Measurements from ENCODE around the gene SOCS1.

Gene SOCS1

DNA sequence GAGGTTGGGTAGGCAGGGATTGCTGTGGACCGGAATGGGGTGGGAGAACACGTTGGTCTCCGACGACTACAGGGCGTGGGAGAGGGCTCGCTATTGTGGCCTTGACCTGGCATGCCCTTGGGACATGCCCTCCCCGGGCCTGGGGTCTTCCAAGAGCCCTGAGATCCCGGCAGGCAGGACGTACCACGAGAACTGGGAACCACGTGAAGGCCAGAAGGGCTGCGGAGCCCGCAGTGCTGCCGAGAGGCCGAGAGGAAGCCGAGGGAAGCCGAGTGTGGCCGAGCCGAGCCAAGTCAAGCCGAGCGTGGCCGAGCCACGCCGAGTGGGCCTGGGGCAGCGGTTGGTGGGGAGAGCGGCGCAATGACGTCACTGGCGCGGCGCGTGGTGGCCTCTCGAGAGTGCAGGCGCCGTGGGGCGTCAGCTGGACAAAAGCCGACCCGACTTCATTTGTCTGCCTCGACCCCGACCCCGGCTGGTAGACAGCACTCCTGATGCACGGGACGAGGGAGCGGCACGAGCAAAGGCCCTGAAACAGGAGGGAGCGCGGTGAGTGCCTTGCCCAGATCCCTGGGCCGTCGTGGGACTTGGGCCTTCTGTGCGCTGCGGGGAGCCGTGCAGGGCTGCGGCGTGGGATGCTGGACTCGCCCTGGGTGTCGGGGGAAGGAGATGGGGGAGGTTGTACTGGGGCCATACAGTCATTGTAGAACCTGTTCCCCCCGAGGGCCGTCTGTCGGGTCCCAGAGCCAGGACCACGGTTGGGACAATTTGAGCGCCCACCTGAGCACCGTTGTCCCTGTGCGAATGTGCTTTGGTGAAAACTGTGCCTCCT, 6.6 kb downstream of the SOCS1 start:
- no peak for DNase-seq (ENCODE audit: low read depth in 1 of 2, low spot score in 1 of 2)

DNA sequence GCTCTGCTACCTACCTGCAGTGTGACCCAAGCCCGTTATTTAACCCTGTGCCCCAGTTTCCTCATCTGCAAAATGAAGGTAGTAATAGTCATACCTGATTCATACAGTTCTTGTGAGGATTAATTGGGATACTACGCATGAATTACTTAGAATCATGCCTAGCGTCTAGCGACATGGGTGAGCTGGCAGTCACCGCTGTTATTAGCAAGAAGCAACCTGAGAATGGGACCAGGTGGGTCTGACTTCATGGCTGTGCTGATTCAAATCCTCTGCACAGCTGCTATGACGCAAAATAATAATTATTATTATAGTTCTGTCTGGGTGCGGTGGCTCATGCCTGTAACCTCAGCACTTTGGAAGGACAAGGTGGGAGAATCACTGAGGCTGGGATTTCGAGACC, 7.9 kb downstream of the SOCS1 start:
- DNase-seq (ENCODE audit: low read depth in 1 of 2, low spot score in 1 of 2) = no peak

DNA sequence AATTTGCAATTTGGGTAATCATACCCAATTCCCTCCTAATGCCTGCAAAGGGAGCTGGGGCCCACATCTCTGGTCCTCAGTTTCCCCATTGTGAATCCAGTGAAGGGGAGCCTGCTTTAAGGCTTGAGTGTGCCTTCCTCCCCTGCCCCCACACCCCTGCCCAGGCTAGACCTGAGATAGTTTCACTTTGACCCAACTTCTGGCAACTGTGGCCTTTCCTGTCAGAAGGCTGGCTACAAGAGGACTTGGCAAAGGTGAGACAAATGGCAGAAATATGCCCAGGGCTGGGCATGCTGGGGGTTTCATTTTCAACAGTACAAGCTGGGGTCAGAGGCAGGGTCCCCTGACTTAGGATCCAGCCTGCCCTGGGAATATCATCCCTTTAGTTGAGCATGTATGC, 10.0 kb downstream of the SOCS1 start:
- DNase-seq (ENCODE audit: low read depth in 1 of 2, low spot score in 1 of 2) = no peak

DNA sequence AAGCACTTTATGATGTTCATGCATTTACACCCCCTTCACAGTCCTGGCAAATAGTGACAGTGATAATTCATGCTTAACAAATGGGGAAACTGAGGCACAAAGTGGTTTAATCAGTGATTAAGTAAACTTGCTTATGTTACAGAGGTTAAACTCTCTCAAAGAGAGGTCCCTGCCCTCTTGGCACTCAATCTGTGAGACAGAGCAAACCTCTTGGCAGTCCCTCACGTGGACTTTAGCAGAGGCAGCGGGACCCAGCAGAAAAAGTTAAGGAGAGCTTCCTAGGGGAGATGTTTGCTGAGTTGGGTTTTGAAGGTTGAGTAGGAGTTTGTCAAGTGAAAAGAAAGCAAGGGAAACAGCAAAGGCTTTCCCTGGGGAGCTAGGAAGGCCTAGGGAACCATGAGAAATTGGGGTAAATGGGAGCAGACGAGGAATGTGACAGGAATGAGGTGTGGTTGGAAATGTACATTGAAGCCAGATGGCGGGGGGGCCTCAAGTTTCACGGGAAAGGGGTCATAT, 10.7 kb downstream of the SOCS1 start:
- no peak for DNase-seq (ENCODE audit: low read depth in 1 of 2, low spot score in 1 of 2)

DNA sequence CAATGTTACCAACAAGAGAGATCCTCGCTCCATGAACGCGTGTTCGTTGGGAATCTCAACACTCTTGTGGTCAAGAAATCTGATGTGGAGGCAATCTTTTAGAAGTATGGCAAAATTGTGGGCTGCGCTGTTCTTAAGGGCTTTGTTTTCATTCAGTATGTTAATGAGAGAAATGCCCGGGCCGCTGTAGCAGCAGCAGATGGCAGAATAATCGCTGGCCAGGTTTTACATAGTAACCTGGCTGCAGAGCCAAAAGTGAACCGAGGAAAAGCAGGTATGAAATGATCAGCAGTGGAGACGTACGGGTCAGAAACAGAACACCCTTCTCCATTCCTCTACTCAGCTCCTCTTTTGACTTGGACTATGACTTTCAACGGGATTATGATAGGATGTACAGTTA, 13.3 kb downstream of the SOCS1 start:
- DNase-seq (ENCODE audit: low read depth in 1 of 2, low spot score in 1 of 2) = no peak

DNA sequence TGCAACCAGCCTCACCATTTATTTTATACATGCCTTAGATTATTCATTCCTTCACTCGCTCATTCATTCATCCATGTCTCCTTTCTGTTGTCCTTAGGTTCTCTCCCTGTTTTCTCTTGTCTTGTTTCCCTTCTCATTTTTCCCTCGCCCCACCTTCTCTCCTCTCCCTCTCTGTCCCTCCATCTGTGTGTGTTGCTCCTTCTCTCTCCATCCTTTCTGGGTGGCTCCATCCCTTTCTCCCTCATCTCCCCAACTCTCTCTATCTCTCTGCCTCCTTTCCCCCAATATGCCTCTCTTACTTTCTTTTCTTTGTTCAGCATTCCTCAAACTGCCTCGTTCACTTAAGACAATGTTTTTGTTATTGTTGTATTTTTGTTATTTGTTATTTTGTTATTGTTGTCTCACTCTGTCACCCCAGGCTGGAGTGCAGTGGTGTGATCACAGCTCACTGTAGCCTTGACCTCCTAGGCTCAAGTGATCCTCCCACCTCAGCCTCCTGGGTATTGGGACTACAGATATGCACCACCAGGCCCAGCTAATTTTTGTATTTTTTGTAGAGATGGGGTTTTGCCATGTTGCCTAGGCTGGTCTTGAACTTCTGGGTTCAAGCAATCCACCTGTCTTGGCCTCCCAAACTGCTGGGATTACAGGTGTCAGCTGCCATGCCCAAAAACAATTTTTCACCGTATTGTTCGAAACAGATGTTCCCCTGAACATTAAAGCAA, 14.4 kb downstream of the SOCS1 start:
- no peak for DNase-seq (ENCODE audit: low read depth in 1 of 2, low spot score in 1 of 2)

DNA sequence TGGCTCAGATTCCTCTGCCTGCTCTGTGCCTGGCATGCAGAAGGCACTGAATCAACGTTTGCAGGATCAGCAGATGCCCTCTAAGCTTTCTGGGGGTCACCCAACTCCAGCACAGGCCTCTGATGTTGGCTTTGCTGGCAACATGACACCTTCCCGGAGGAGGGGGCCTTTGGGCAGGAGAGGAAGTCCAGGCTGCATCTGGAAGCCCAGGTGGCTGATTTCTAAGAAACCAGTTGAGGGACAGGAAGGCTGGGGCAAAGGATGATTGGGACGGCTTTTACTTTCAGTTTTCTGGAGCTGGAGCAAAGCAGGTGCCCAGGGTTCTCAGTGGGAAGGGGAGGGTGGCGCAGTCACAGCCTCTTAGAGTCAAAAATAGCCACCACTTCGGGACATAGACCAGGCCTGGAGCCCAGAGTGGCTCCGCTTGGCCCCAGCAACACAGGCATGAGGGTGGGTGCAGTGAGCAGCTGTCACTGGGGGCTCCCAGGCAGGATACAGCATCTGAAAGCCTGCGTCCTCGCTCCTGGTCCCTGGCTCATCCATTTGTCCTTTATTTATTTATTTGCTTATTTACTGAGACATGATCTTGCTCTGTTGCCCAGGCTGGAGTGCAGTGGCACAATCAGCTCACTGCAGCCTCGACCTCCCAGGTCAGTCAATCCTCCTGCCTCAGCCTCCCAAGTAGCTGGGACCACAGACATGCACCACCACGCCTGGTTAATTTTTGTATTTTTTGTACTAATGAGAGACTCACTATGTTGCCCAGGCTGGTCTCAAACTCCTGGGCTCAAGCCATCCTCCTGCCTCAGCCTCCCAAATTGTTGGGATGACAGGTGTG, 15.1 kb downstream of the SOCS1 start:
- no peak for DNase-seq (ENCODE audit: low read depth in 1 of 2, low spot score in 1 of 2)

DNA sequence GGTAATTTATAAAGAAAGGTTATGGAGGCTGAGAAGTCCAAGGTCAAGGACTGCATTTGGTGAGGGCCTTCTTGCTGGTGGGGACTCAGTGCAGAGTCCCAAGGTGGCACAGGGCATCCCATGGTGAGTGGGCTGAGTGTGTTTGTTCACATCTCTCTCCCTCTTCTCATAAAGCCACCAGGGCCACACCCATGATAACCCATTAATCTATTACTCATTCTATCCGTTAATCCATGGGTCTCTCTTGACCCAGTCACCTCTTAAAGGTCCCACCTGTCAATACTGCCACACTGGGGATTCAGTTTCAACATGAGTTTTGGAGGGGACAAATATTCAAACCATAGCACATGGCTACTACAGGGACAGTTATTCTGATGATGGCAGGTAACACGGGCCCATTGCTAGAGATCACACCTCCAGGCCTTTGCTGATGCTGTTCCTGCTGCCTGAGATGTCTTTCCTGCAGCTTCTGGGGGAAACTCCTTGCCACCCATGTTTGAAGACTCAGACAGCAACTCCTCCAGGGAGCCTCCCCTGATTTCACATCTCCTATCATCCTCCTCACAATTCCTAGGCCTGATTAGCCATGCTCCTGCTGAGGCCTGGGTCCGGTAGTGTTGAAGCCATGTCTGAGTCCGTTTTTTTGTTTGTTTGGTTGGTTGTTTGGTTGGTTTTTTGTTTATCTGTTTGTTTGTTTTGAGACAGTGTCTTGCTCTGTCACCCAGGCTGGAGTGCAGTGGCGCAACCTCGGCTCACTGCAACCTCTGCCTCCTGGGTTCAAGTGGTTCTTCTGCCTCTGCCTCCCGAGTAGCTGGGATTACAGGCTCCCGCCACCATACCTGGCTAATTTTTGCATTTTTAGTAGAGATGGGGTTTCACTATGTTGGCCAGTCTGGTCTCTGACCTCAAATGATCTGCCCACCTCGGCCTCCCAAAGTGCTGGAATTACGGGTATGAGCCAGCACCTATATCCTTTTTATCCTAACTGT, 16.1 kb downstream of the SOCS1 start:
- DNase-seq (ENCODE audit: low read depth in 1 of 2, low spot score in 1 of 2) = no peak

DNA sequence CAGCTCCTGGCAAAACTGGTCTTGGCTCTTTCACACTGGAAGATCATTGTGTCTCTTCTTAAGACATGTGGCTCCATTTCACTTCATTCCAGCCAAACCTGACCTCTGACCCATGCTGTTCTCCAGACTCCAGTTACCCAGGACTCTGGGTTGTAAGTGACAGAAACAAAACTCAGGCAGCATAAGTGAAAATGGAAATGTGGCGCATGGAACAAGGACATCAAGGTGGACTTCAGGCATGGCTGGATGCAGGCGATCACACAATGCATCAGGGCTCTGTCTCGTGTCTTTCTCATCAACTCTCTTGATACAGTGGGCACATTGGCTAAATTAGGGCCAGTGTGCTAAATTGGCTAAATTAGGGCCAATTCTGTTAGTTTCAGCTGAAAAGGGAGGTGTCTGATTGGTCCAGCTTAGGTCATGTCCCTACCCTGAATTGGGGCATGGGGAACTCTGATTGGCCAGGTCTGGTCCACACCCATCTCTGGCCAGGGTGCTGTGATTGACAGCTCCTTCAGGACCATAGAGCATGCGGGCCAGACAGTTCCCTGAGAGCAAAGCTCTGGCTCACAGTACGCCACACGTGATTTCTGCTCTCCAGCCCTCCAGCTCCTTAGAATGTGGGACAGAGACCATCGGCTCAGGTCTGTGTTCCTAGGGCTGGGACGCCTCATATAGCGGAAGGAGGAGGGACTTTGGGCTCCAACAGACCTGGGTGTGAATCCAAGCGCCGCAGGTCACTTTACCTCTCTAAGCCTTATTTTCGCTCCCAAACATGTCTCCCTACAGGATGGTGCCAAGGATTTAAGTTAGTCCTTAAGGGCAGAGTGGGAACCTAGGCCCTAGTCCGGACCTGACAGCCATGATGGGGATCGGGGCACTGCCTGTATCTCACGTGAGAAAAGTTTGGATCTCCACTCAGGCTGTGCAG, 17.5 kb downstream of the SOCS1 start:
- no peak for DNase-seq (ENCODE audit: low read depth in 1 of 2, low spot score in 1 of 2)

DNA sequence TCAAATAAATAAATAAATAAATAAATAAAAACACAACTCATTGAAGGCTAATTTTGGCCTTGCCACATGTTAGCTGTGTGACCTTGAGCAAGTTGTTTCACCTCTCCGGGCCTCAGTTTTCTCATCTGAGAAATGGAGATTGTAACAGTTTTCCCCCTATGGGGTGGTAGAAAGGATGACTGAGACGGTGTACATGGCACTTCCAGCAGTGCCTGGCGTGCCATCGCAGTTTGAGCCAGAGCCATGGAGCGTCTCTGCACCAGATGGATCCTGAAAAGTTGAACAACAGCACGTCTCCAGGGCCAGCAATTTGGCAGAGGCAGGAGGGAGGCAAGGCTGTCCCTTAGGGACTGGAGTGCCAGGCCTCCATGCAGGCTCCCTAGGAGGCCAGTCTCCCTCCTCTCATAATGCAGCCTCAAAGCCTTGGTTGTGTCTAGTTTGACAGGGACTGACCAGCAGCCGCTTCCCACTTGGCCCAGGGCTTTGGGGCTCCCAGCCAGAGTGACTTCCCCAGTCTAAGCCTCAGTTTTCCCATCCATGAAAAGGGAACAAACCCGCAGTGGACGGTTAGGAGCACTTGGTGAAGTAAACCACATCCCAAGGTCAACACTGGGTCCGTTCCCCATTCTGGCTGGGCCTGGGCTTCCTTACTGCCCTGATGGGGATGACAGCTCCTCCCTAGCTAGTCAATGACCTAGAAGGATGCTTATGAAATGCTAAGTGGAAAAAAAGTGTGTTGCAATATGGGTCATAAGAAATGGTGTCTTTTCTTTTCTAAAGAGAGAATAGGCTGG, 19.3 kb downstream of the SOCS1 start:
- no peak for DNase-seq (ENCODE audit: low read depth in 1 of 2, low spot score in 1 of 2)

DNA sequence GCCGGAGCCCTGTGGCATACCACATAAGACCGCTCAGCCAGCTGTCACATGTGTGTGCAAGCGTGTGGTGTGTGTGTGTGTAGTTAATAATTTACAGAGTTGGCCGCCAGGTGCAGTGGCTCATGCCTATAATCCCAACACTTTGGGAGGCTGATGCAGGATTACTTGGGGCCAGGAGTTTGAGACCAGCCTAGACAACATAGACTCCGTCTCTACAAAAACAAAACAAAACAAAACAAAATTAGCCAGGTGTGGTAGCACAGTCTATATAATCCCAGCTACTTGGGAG, 20.4 kb downstream of the SOCS1 start:
- no peak for DNase-seq (ENCODE audit: low read depth in 1 of 2, low spot score in 1 of 2)

DNA sequence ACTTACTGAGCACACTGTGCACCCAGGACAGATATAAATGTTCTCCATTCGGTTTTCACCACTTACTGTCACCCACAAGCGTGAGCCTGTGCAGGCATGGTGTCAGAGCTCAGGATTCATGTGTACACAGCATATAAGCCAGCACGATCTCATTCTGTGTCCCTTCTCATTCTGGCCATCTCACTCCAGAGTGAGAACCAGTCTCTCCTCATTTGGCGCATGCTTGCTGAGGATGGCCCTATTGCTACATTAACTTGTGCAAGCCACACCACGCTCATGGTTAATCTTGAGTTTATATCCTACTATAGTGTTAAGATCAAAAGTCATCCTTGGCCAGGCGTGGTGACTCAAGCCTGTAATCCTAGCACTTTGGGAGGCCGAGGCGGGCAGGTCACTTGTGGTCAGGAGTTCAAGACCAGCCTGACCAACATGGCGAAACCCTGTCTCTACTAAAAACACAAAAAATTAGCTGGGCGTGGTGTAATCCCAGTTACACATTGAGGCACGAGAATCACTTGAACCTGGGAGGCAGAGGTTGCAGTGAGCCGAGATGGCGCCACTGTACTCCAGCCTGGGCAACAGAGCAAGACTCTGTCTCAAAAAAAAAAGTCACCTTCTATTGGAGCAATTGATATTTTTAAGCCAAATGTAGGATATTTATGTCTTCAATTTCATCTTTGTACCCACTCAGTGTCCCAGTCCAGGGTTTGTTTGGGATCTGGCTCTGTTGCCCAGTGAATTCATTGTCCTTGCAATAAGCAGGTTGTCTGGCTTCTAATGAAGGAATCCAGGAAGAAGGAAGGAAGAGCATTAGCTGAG, 20.9 kb downstream of the SOCS1 start:
- no peak for DNase-seq (ENCODE audit: low read depth in 1 of 2, low spot score in 1 of 2)

DNA sequence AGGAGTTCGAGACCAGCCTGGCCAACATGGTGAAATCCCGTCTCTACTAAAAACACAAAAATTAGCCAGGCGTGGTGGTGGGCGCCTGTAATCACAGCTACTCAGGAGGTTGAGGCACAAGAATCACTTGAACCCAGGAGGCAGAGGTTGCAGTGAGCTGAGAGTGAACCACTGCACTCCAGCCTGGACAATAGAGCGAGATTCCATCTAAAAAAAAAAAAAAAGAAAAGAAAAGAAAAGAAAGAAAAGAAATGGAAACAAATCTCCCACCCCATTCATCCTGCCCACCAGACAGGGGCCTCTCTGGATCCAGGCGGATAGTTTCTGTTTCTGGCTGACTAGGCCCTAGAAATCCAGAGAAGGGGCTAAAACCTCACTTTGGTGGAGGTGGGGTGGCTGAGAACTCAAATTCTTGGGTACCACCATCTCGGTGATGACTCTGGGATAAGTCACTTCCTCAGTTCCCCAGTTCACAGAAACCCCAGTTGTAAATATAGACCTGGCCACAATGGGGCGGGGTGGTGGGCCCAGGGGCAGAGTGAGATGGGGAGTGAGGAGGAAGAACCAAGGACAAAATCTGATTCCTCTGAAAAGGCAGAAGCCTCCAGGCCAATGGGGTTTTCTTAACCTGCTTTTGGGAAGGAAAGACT, 22.2 kb downstream of the SOCS1 start:
- peak in 1 of 2 donors; percentile 45 for DNase-seq (ENCODE audit: low read depth in 1 of 2, low spot score in 1 of 2)

DNA sequence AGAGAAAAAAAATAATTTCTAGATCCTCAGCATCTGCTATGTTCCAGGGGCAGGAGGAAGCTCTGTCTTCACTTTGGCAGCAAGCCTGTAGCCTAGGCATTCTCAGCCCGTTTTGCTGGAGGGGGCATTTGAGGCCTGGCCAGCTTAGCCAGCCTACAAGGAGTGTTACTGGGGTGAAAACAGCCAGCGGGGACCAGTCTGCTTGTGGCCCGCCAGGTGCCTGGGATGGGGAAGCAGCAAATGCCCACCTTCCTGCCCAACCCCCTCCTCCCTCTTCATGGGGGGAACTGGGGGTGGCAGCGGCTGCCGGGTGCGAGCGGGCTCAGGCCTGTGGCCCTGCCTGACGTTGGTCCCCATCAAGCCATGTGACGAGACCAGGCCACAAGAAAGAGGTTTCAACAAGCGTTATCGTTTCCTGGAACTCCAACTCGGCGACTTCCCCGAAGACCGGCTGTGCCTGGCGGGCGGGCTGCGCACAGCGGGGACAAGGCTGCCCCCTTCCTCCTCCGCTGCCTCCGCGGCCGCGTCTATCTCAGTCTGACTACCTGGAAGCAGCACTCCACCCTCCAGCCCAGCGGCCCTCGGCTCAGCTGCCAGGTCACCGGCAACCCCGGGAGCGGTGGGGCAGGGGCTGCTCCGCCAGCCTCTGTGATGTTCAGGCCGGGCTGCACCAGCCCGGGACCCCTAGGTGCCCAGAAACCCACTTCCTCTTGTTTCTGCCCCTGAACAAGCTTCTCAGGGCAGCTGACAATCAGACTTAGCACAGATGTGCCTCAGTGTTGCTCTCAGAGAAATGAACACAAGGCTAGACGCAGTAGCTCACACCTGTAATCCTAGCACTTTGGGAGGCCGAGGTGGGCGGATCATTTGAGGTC, 22.9 kb downstream of the SOCS1 start:
- DNase-seq (ENCODE audit: low read depth in 1 of 2, low spot score in 1 of 2) = peak; percentile 40 to 84

DNA sequence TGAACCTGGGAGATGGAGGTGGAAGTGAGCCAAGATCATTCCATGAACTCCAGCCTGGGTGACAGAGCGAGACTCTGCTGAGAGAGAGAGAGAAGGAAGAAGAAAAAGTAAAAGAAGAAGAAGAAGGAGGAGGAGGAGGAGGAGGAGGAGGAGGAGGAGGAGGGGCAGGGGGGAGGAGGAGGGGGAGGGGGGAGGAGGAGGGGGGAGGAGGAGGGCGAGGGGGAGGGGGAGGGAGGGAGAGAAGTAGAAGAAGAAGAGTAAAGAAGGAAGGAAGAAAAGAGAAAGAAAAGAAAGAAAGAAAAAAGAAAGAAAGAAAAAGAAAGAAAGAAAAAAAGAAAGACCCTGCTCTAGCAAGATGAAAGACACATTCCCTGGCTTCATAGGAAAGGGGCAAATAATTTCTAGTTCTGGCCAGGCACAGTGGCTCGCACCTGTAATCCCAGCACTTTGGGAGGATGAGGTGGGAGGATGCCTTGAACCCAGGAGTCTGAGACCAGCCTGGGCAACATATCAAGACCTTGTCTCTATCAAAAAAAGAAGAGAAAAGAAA, 23.6 kb downstream of the SOCS1 start:
- DNase-seq (ENCODE audit: low read depth in 1 of 2, low spot score in 1 of 2) = no peak

DNA sequence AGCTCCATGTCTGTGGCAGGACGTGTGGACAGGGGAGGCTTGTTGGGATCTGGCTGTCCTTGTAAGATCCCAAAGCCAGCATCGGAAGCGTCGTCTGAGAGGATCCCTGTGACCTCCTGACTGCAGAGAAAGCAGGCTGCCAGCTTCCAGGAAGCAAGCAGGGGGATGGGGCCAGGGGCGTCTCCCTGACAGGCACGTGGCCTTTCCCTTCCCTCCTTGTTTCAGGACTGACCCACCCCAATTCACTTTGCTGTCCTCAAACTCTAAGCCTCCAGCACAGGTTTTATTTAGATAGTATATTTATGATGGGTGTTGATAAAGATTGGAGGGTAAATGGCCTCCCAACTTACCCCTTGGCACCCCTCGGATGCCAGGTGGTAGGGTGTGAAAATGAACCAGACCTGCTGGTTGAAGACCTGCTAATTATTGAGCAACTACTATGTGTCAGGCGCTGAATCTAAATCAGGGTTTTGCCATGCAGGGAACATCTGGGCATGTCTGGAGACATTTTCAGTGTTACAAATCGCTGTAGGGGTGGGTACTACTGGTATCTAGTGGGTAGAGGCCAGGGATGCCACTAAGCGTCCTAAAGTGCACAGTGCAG, 24.5 kb downstream of the SOCS1 start:
- DNase-seq (ENCODE audit: low read depth in 1 of 2, low spot score in 1 of 2) = no peak

Data from activated T-helper 1 cell treated with anti-CD3 and anti-CD28 coated beads, Interleukin-2, amount 50 U/mL, for 16 hours (primary cell).